K562 (cell line): ENCODE results near the gene TTLL4. TPM values are rescaled to one million over a fixed set of nuclear protein-coding genes. Genes with fewer than 3 reads are reported as not detected.

Source experiments
- ATAC-seq: fragments of 200-7000 bp; cut with Tn5 transposase; 3 replicates; pipeline ENCODE4 v1.9.1; 2020; ENCODE audit warnings: moderate library complexity
- BruUV-seq: library from RNA; stranded (reverse); fragments of 400-500 nt; replicated peaks from 2 replicates; lab custom pipeline; 2021; lab: Mats Ljungman, UMichigan
- CTCF ChIA-PET: fragments of 300-600 bp; formaldehyde crosslinking; extraction: SDS; loops from one replicate; lab custom pipeline; 2021; ENCODE audit warnings: low intra/inter-chr PET ratio; lab: Yijun Ruan, JAX
- POLR2A ChIA-PET: fragments of 300-600, 350-650 bp; sonication (Branson Sonifier 250); formaldehyde crosslinking; extraction: SDS; loops from one replicate; lab custom pipeline; 2021; ENCODE audit warnings: antibody characterized with exemption, inconsistent platforms; lab: Yijun Ruan, JAX
- DNase-seq, 4 experiments: peaks; one replicate each; pipeline versions ENCODE4 v3.0.0 to v3.0.0-alpha.2; 2011 to 2018; ENCODE audit warnings: low spot score in 3 of 4, mixed read lengths in 3 of 4; ENCODE audit errors: extremely low read depth in 1 of 4
- FAIRE-seq: peaks from 2 replicates; lab custom pipeline; 2011; peaks lifted over from hg19 to GRCh38; lab: Jason Lieb, UNC
- H2AFZ ChIP-seq: 2 replicates; pipeline ENCODE4 v1.6.0; 2011; ENCODE audit warnings: low read depth, low read length, control low read depth, inconsistent platforms
- H3K27ac ChIP-seq: fragments of 200-600 bp; 3 replicates; pipeline ENCODE4 v1.8.0; 2011; ENCODE audit warnings: low read depth, mild to moderate bottlenecking, control low read depth, inconsistent platforms, low read length, moderate library complexity, mixed read lengths; ENCODE audit errors: extremely low read depth
- H3K27me3 ChIP-seq, 2 experiments: fragments of 300-600 bp in 1 of 2; 2 replicates in 1 of 2; 3 replicates in 1 of 2; pipeline versions ENCODE4 v1.6.0 to v1.8.0; 2011; ENCODE audit warnings: inconsistent platforms in 2 of 2, low read length in 2 of 2, mild to moderate bottlenecking in 1 of 2, mixed read lengths in 1 of 2, moderate library complexity in 1 of 2; ENCODE audit not compliant: control insufficient read depth in 2 of 2, insufficient read depth in 2 of 2
- H3K36me3 ChIP-seq: fragments of 300-600 bp; 3 replicates; pipeline ENCODE4 v1.8.0; 2011; ENCODE audit warnings: mild to moderate bottlenecking, low read length, inconsistent platforms; ENCODE audit not compliant: control insufficient read depth, insufficient read depth
- H3K4me1 ChIP-seq, 2 experiments: fragments of 200-600 bp in 1 of 2; replicated peaks in 1 of 2; 2 replicates in 1 of 2; 3 replicates in 1 of 2; pipeline versions ENCODE4 v1.5.1 to v1.8.0; 2011; ENCODE audit warnings: inconsistent platforms in 2 of 2, low read length in 2 of 2, mild to moderate bottlenecking in 1 of 2, mixed read lengths in 1 of 2, moderate library complexity in 1 of 2; ENCODE audit not compliant: control insufficient read depth in 2 of 2, insufficient read depth in 2 of 2
- H3K4me2 ChIP-seq: 2 replicates; pipeline ENCODE4 v1.6.1; 2011; ENCODE audit warnings: low read length, control low read depth, inconsistent platforms, mixed read lengths; ENCODE audit not compliant: insufficient read depth
- H3K4me3 ChIP-seq: fragments of 200-600 bp; sonication (generic), shearing (Covaris generic); 2 replicates; pipeline ENCODE4 v1.5.1; 2016; ENCODE audit warnings: control low read depth, inconsistent platforms
- H3K79me2 ChIP-seq: fragments of 200-600 bp; 3 replicates; pipeline ENCODE4 v1.8.0; 2011; ENCODE audit warnings: low read length, inconsistent platforms; ENCODE audit not compliant: control insufficient read depth, insufficient read depth
- H3K9ac ChIP-seq, 2 experiments: 2 replicates each; pipeline versions ENCODE4 v1.6.0 to v1.6.1; 2011; ENCODE audit warnings: low read depth in 2 of 2, low read length in 2 of 2, control low read depth in 1 of 2, inconsistent platforms in 1 of 2, mild to moderate bottlenecking in 1 of 2, mixed read lengths in 1 of 2; ENCODE audit not compliant: insufficient read depth in 1 of 2
- H3K9me1 ChIP-seq: one replicate; pipeline ENCODE4 v1.6.0; 2011; ENCODE audit warnings: inconsistent platforms, mild to moderate bottlenecking, low read length, moderate library complexity; ENCODE audit not compliant: control insufficient read depth, insufficient read depth
- H3K9me3 ChIP-seq: replicated peaks from 2 replicates; pipeline ENCODE4 v1.5.1; 2011; ENCODE audit warnings: low read depth, low read length, inconsistent platforms; ENCODE audit not compliant: control insufficient read depth, insufficient read depth
- H4K20me1 ChIP-seq: replicated peaks from 2 replicates; pipeline ENCODE4 v1.6.1; 2011; ENCODE audit warnings: low read length, inconsistent platforms, mixed read lengths; ENCODE audit not compliant: control insufficient read depth, insufficient read depth
- GTF2A2 ChIP-seq: IDR thresholded peaks from 2 replicates; pipeline ENCODE4 v1.6.1; 2016; ENCODE audit warnings: mild to moderate bottlenecking, missing genetic modification characterization, missing compliant biosample characterization
- HLTF ChIP-seq: fragments of 450-650 bp; IDR thresholded peaks from 2 replicates; pipeline ENCODE4 v1.6.1; 2016
- HSF4 ChIP-seq: fragments of 250-450 bp; sonication (Bioruptor Pico); IDR thresholded peaks from 2 replicates; pipeline ENCODE4 v2.1.2; 2022; ENCODE audit warnings: mild to moderate bottlenecking, moderate library complexity, borderline replicate concordance
- KDM1A ChIP-seq, 2 experiments: fragments of 450-650 bp; IDR thresholded peaks; 2 replicates each; pipeline ENCODE4 v1.6.1; 2016; ENCODE audit warnings: mild to moderate bottlenecking in 2 of 2
- NFYB ChIP-seq: IDR thresholded peaks from 2 replicates; pipeline ENCODE4 v1.6.1; 2011; ENCODE audit warnings: mild to moderate bottlenecking, moderate library complexity; ENCODE audit not compliant: insufficient read length; ENCODE audit errors: extremely low read depth
- NRF1 ChIP-seq, 2 experiments: fragments of 450-650 bp; IDR thresholded peaks in 1 of 2; conservative IDR thresholded peaks in 1 of 2; 2 replicates each; pipeline ENCODE4 v1.6.1; 2014; ENCODE audit warnings: mild to moderate bottlenecking in 2 of 2
- PYGO2 ChIP-seq: fragments of 450-650 bp; IDR thresholded peaks from 2 replicates; pipeline ENCODE4 v1.6.1; 2016; ENCODE audit warnings: mild to moderate bottlenecking, missing genetic modification characterization, moderate library complexity, missing compliant biosample characterization
- TFAM ChIP-seq: fragments of 250-450 bp; sonication (Bioruptor Pico); conservative IDR thresholded peaks from 2 replicates; pipeline ENCODE4 v1.5.0; 2021; ENCODE audit warnings: mild to moderate bottlenecking, moderate library complexity
- ZNF589 ChIP-seq: fragments of 200-800 bp; sonication (Bioruptor generic); IDR thresholded peaks from 2 replicates; pipeline ENCODE4 v1.6.1; 2016; ENCODE audit warnings: low read depth, missing genetic modification characterization, missing compliant biosample characterization
- ZNF764 ChIP-seq: fragments of 250-450 bp; sonication (Bioruptor Pico); IDR thresholded peaks from 2 replicates; pipeline ENCODE4 v1.4.0; 2020; ENCODE audit warnings: low read depth, mild to moderate bottlenecking, moderate library complexity
- WGBS: fragments of 100-300 bp; shearing (Covaris generic); methylation state at CpG from one replicate; pipeline ENCODE4 v1.1.6; 2016; ENCODE audit warnings: low coverage, mixed read lengths; ENCODE audit not compliant: insufficient coverage; ENCODE audit errors: missing lambda C conversion rate; 5-methylcytosine and 5-hydroxymethylcytosine counted together
- in situ Hi-C: fragments of 300-500 bp; cut with MboI; formaldehyde crosslinking; loops from 4 replicates; pipeline ENCODE4 v1.15.0; 2018; ENCODE audit warnings: inconsistent platforms, mixed read lengths
- intact Hi-C: fragments of 100-400 bp; cut with micrococcal nuclease; formaldehyde crosslinking; loops from 2 replicates; pipeline ENCODE4 v1.14.2; 2022
- polyA plus RNA-seq, 8 experiments: library from polyadenylated mRNA; depleted of rRNA in 4 of 8; stranded (reverse) in 5 of 8; unstranded in 3 of 8; fragments of >200 nt; fragmentation: Nextera tagmentation in 2 of 8; fragmentation: Illumina TruSeq in 1 of 8; extraction: Ambion mirVana in 2 of 8; extraction: Trizol in 1 of 8; gene quantifications; 2 replicates each; pipeline versions ENCODE4 v1.2.1 to v1.2.3, GENCODE V29; 2011 to 2014; ENCODE audit warnings: inconsistent platforms in 1 of 8, missing spikeins in 1 of 8
- total RNA-seq, 7 experiments: library from RNA; depleted of rRNA in 6 of 7; stranded (reverse); fragments of >200 nt in 6 of 7; fragmentation: Illumina TruSeq in 2 of 7; extraction: Trizol in 2 of 7; gene quantifications; 2 replicates each; pipeline versions ENCODE4 v1.2.1 to v1.2.3, GENCODE V29; 2011 to 2021; ENCODE audit warnings: low replicate concordance in 1 of 7
- TF ChIP-seq, protein P1 (sequence below): fragments of 250-450 bp; sonication (Bioruptor Pico); IDR thresholded peaks from 2 replicates; pipeline ENCODE4 v1.5.0; 2022; ENCODE audit warnings: mild to moderate bottlenecking
- TF ChIP-seq, protein P2 (sequence below), 2 experiments: IDR thresholded peaks in 1 of 2; conservative IDR thresholded peaks in 1 of 2; 2 replicates each; pipeline ENCODE4 v1.6.1; 2016; ENCODE audit warnings: low read depth in 2 of 2, mild to moderate bottlenecking in 1 of 2, missing compliant biosample characterization in 1 of 2, missing genetic modification characterization in 1 of 2, moderate library complexity in 1 of 2

TTLL4 gene
- total and polyA plus RNA-seq, 9 of the 15 experiments (the other 6 are each of a cell fraction or from before 2014, with no cell fraction given), result 12.6 to 67.5 (median 24.5) TPM

DNA sequence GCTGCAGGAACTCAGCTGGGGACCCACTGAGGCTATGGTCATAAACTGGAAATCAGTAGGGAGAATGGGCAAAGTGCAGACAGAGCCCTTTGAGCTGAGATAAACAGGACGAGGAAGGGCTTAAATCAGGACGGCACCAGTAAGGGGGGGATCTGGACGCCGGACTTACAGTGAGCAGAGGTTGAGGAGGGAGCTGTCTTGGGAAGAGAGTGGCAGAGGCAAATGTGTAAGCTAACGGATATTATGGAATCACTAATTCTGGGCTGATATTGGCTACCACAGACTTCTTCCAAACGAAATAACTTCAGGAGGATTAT, 71.9 kb downstream of the TTLL4 start:
- intact Hi-C loops, result no loop called here
- no peak for TF ChIP-seq PYGO2 (tag)
- no peak for TF ChIP-seq KDM1A (IDR thresholded peaks at IDR 0.05)
- H2AFZ ChIP-seq, result no peak overlapping the region
- ChIA-PET POLR2A (interaction anchor here (0.6 to 0.7 kb wide), 3 partner anchors 34 to 506 kb away, joined by 3 to 4 read pairs (median 3); no protein-coding TSS in a partner anchor), CTCF (no interaction called here)
- in situ Hi-C loops, result no loop called here
- no peaks in the 10 kb centered on the region for H3K36me3 ChIP-seq
- H3K27ac ChIP-seq, result no peak overlapping the region
- WGBS, result 17% methylated on average over 6 of the region's 6 CpGs
- no peaks in the 10 kb centered on the region for H4K20me1 ChIP-seq
- ATAC-seq (no peak), FAIRE-seq (no peak), DNase-seq (no peak)
- no TSS peak for BruUV-seq
- H3K4me3 ChIP-seq, result no peak overlapping the region
- no peaks in the 10 kb centered on the region for H3K79me2 ChIP-seq
- H3K9me1 ChIP-seq, result no peaks in the 10 kb centered on the region
- no peaks in the 10 kb centered on the region for H3K9me3 ChIP-seq
- H3K27me3 ChIP-seq, result peaks cover 8 to 33% of the 10 kb centered on the region in 2 experiments; a peak in 4 of 5 replicates
- no peak overlapping the region for H3K9ac ChIP-seq
- no peak overlapping the region for H3K4me2 ChIP-seq
- H3K4me1 ChIP-seq, result peaks cover 0 to 8% of the 10 kb centered on the region in 2 experiments; a peak in 2 of 5 replicates

DNA sequence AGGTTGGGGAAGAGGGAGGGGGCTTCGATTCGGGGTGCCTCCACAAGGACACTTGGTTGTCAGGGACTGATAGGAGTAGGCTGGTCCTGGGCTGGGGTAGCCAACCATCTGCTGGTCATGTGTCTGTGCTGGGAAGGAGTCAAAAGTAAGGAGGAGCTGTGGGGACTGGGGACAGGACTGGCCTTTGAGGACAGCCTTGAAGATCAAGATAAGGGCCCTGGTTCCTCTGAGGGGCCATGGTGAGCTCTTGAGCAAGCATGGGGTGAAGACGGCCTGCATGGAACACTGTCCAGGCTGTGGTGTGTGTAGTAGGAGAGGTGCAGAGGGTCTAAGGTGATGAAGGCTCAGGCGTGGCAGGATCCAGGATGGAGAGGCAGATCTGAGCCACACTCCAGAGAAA, 73.1 kb downstream of the TTLL4 start:
- DNase-seq (no peak), ATAC-seq (no peak), FAIRE-seq (no peak)
- H3K9me1 ChIP-seq, result no peaks in the 10 kb centered on the region
- BruUV-seq, result no TSS peak
- H3K79me2 ChIP-seq, result no peaks in the 10 kb centered on the region
- H3K27ac ChIP-seq, result no peak overlapping the region
- H3K4me2 ChIP-seq, result no peak overlapping the region
- H3K27me3 ChIP-seq, result peaks cover 8 to 29% of the 10 kb centered on the region in 2 experiments; a peak in 4 of 5 replicates
- in situ Hi-C loops (no loop called here), intact Hi-C loops (no loop called here)
- no peak overlapping the region for H3K4me3 ChIP-seq
- H3K36me3 ChIP-seq, result no peaks in the 10 kb centered on the region
- H3K4me1 ChIP-seq, result peaks cover 0 to 8% of the 10 kb centered on the region in 2 experiments; a peak in 2 of 5 replicates
- 0% methylated on average over 4 of the region's 4 CpGs for WGBS
- no peaks in the 10 kb centered on the region for H3K9me3 ChIP-seq
- no peak overlapping the region for H3K9ac ChIP-seq
- H2AFZ ChIP-seq, result no peak overlapping the region
- ChIA-PET POLR2A (no interaction called here), CTCF (no interaction called here)
- H4K20me1 ChIP-seq, result no peaks in the 10 kb centered on the region
- TF ChIP-seq ZNF589, result no peak
- TF ChIP-seq HLTF, result no peak
- TF ChIP-seq TFAM, result no peak
- TF ChIP-seq HSF4 (CRISPR knock-in tag), result no peak
- TF ChIP-seq GTF2A2 (tag), result no peak
- TF ChIP-seq, protein P1, sequence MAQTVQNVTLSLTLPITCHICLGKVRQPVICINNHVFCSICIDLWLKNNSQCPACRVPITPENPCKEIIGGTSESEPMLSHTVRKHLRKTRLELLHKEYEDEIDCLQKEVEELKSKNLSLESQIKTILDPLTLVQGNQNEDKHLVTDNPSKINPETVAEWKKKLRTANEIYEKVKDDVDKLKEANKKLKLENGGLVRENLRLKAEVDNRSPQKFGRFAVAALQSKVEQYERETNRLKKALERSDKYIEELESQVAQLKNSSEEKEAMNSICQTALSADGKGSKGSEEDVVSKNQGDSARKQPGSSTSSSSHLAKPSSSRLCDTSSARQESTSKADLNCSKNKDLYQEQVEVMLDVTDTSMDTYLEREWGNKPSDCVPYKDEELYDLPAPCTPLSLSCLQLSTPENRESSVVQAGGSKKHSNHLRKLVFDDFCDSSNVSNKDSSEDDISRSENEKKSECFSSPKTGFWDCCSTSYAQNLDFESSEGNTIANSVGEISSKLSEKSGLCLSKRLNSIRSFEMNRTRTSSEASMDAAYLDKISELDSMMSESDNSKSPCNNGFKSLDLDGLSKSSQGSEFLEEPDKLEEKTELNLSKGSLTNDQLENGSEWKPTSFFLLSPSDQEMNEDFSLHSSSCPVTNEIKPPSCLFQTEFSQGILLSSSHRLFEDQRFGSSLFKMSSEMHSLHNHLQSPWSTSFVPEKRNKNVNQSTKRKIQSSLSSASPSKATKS (CRISPR knock-in tag), result no peak
- TF ChIP-seq ZNF764 (CRISPR knock-in tag), result no peak
- TF ChIP-seq, protein P2, sequence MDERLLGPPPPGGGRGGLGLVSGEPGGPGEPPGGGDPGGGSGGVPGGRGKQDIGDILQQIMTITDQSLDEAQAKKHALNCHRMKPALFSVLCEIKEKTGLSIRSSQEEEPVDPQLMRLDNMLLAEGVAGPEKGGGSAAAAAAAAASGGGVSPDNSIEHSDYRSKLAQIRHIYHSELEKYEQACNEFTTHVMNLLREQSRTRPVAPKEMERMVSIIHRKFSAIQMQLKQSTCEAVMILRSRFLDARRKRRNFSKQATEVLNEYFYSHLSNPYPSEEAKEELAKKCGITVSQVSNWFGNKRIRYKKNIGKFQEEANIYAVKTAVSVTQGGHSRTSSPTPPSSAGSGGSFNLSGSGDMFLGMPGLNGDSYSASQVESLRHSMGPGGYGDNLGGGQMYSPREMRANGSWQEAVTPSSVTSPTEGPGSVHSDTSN (CRISPR knock-in tag; IDR thresholded peaks at IDR 0.05; ENCODE audit: low read depth), result no peak
- TF ChIP-seq, protein P2 (tag; conservative IDR thresholded peaks at IDR 0.05; ENCODE audit: low read depth), result no peak
- TF ChIP-seq NRF1 (conservative IDR thresholded peaks at IDR 0.05 in 1 of 2, IDR thresholded peaks at IDR 0.05 in 1 of 2), result no peak
- TF ChIP-seq NFYB, result no peak
